ENCODE measurements around the gene LDLRAD3. TPM values are rescaled to one million over a fixed set of nuclear protein-coding genes. Genes with fewer than 3 reads are reported as not detected.

Gene LDLRAD3
- total RNA-seq, 4 donors from 2014 or later = 0.37 to 43.2 (median 3.7) TPM

GRCh38 chr11:36214480-36214879 is 270.6 kb downstream of the LDLRAD3 start:
- no peak overlapping the region for H3K4me3 ChIP-seq
- no peaks in the 10 kb centered on the region for H3K27me3 ChIP-seq
- intact Hi-C loops (cut with DNase I; ENCODE audit: low total_unique reads) = no loop called here
- no peak overlapping the region for H3K27ac ChIP-seq
- H3K9me3 ChIP-seq = no peaks in the 10 kb centered on the region
- no peaks in the 10 kb centered on the region for H3K36me3 ChIP-seq
- no peaks in the 10 kb centered on the region for H3K4me1 ChIP-seq
- TF ChIP-seq EP300 (IDR thresholded peaks at IDR 0.05; ENCODE audit: low read depth) (no peak), CTCF (IDR thresholded peaks at IDR 0.05) (no peak), POLR2A (IDR thresholded peaks at IDR 0.05) (no peak), POLR2AphosphoS5 (IDR thresholded peaks at IDR 0.05) (no peak)
- no peak for DNase-seq
- WGBS, 2 donors (ENCODE audit: low coverage in 1 of 2) = 66 to 100% methylated on average over 1 to 3 of the region's 3 CpGs
- in situ Hi-C loops (cut with MboI; ENCODE audit: low pct_ligation_motif_present in 1 of 4, low pct_unique_long_range_greater_than_20kb in 1 of 4, low sequenced_read_pairs in 3 of 4) = no loop called here

DNA sequence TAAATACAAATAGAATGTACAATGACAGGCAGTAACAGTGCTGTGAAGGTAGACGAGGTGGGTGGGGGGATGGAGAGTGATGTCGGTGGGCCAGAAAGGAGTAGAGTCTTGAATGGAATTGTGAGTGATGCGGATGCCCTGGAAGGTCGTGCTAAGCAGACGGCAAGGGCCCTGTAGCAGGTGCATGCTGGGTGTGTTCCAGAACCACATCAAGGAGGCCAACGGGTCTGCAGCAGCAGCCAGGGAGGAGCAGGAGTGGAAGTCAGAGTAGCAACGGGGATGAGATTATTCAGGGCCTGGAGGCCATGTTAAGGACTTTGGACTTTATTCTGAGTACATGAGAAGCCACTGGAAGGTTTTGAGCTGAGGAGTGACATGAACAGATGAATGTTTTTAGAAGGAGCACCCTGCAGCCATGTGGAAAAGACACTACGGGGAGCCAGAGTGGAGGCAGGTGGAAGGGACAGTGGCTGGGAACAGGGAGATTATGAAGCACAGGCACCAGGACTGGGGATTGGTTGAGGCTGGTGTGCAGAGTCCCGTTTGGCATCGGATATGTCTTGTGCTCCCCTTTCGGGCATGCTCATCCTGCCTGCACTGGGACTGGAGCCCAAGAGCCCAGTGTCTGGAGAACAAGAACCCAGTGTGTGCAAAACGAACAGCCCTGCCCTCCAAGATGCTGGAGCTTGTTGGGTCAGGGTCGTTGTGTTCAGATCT is 271.3 kb downstream of the LDLRAD3 start:
- in situ Hi-C loops (cut with MboI; ENCODE audit: low pct_ligation_motif_present in 1 of 4, low pct_unique_long_range_greater_than_20kb in 1 of 4, low sequenced_read_pairs in 3 of 4) = no loop called here
- 72 to 78% methylated on average over 9 to 13 of the region's 13 CpGs for WGBS, 2 donors (ENCODE audit: low coverage in 1 of 2)
- intact Hi-C loops (cut with DNase I; ENCODE audit: low total_unique reads) = no loop called here
- no peak overlapping the region for H3K4me3 ChIP-seq
- TF ChIP-seq CTCF (IDR thresholded peaks at IDR 0.05) (no peak), POLR2A (IDR thresholded peaks at IDR 0.05) (no peak), POLR2AphosphoS5 (IDR thresholded peaks at IDR 0.05) (no peak), EP300 (IDR thresholded peaks at IDR 0.05; ENCODE audit: low read depth) (no peak)
- no peak for DNase-seq
- H3K36me3 ChIP-seq = no peaks in the 10 kb centered on the region
- H3K27me3 ChIP-seq = no peaks in the 10 kb centered on the region
- no peak overlapping the region for H3K27ac ChIP-seq
- H3K9me3 ChIP-seq = peaks cover 5 to 7% of the 10 kb centered on the region in 2 donors
- no peaks in the 10 kb centered on the region for H3K4me1 ChIP-seq

GRCh38 chr11:36215693-36216060 is 271.8 kb downstream of the LDLRAD3 start:
- 80 to 83% methylated on average over 1 to 7 of the region's 7 CpGs for WGBS, 2 donors (ENCODE audit: low coverage in 1 of 2)
- Histone ChIP-seq H3K36me3 (no peaks in the 10 kb centered on the region), H3K4me1 (no peaks in the 10 kb centered on the region), H3K27ac (no peak overlapping the region), H3K9me3 (peaks cover 5 to 11% of the 10 kb centered on the region in 2 donors), H3K27me3 (no peaks in the 10 kb centered on the region), H3K4me3 (no peak overlapping the region)
- DNase-seq = no peak
- TF ChIP-seq POLR2AphosphoS5 (IDR thresholded peaks at IDR 0.05) (no peak), EP300 (IDR thresholded peaks at IDR 0.05; ENCODE audit: low read depth) (no peak), POLR2A (IDR thresholded peaks at IDR 0.05) (no peak), CTCF (IDR thresholded peaks at IDR 0.05) (no peak)
- intact Hi-C loops (cut with DNase I; ENCODE audit: low total_unique reads) (no loop called here), in situ Hi-C loops (cut with MboI; ENCODE audit: low pct_ligation_motif_present in 1 of 4, low pct_unique_long_range_greater_than_20kb in 1 of 4, low sequenced_read_pairs in 3 of 4) (no loop called here)

GRCh38 chr11:36216061-36216615 is 272.3 kb downstream of the LDLRAD3 start:
- Histone ChIP-seq H3K27ac (no peak overlapping the region), H3K9me3 (peaks cover 5 to 11% of the 10 kb centered on the region in 2 donors), H3K36me3 (no peaks in the 10 kb centered on the region), H3K27me3 (no peaks in the 10 kb centered on the region), H3K4me3 (no peak overlapping the region), H3K4me1 (no peaks in the 10 kb centered on the region)
- DNase-seq = no peak
- in situ Hi-C loops (cut with MboI; ENCODE audit: low pct_ligation_motif_present in 1 of 4, low pct_unique_long_range_greater_than_20kb in 1 of 4, low sequenced_read_pairs in 3 of 4) = no loop called here
- 85% methylated on average over 3 of the region's 3 CpGs; no CpG with 5 or more reads in 1 of the 2 donors for WGBS, 2 donors (ENCODE audit: low coverage in 1 of 2)
- intact Hi-C loops (cut with DNase I; ENCODE audit: low total_unique reads) = no loop called here
- TF ChIP-seq POLR2AphosphoS5 (IDR thresholded peaks at IDR 0.05) (no peak), EP300 (IDR thresholded peaks at IDR 0.05; ENCODE audit: low read depth) (no peak), POLR2A (IDR thresholded peaks at IDR 0.05) (no peak), CTCF (IDR thresholded peaks at IDR 0.05) (no peak)
